Lung (tissue), 12 donors: Measurements from ENCODE around the gene SLC38A10. TPM values are rescaled to one million over a fixed set of nuclear protein-coding genes. Genes with fewer than 3 reads are reported as not detected.

Experiments used
- ATAC-seq: fragments of 200-7000 bp; cut with Tn5 transposase; one replicate; pipeline ENCODE4 v1.9.1; 2020; ENCODE audit warnings: moderate number of reproducible peaks; ENCODE audit not compliant: insufficient read depth, low FRiP score
- DNase-seq, 3 donors: peaks; one replicate each; pipeline ENCODE4 v3.0.0-alpha.2; 2013 to 2017
- H3K27ac ChIP-seq, 2 donors: one replicate each; pipeline ENCODE4 v1.5.1; 2013; ENCODE audit warnings: mild to moderate bottlenecking in 2 of 2, moderate library complexity in 2 of 2, control low read depth in 1 of 2, inconsistent platforms in 1 of 2, low read depth in 1 of 2, low read length in 1 of 2
- H3K27me3 ChIP-seq, 3 donors: one replicate each; pipeline ENCODE4 v1.5.1; 2013; ENCODE audit warnings: low read length in 2 of 3; ENCODE audit not compliant: control insufficient read depth in 3 of 3, insufficient read depth in 3 of 3
- H3K36me3 ChIP-seq, 4 donors: one replicate each; pipeline ENCODE4 v1.5.1; 2013; ENCODE audit warnings: low read length in 4 of 4, mild to moderate bottlenecking in 1 of 4, moderate library complexity in 1 of 4; ENCODE audit not compliant: control insufficient read depth in 4 of 4, insufficient read depth in 4 of 4
- H3K4me1 ChIP-seq, 5 donors: one replicate each; pipeline ENCODE4 v1.5.1; 2013; ENCODE audit warnings: low read length in 5 of 5, mild to moderate bottlenecking in 2 of 5, moderate library complexity in 1 of 5; ENCODE audit not compliant: control insufficient read depth in 5 of 5, insufficient read depth in 5 of 5
- H3K4me3 ChIP-seq: one replicate; pipeline ENCODE4 v1.5.1; 2013; ENCODE audit warnings: mild to moderate bottlenecking, control low read depth, moderate library complexity
- H3K9ac ChIP-seq, 2 donors: one replicate each; pipeline ENCODE4 v1.5.1; 2013; ENCODE audit warnings: low read length in 2 of 2, control low read depth in 1 of 2; ENCODE audit not compliant: insufficient read depth in 1 of 2
- H3K9me3 ChIP-seq, 4 donors: one replicate each; pipeline ENCODE4 v1.5.1; 2013; ENCODE audit warnings: low read length in 3 of 4, mild to moderate bottlenecking in 1 of 4, moderate library complexity in 1 of 4; ENCODE audit not compliant: control insufficient read depth in 4 of 4, insufficient read depth in 3 of 4
- CTCF ChIP-seq: IDR thresholded peaks from 2 replicates; pipeline ENCODE4 v1.5.1; 2012; ENCODE audit warnings: mild to moderate bottlenecking; ENCODE audit errors: control extremely low read depth, extremely low read depth
- WGBS, 2 donors: extraction: QIAGEN DNeasy Blood & Tissue Kit; methylation state at CpG; one replicate each; pipeline ENCODE4 v1.1.7; 2013; 5-methylcytosine and 5-hydroxymethylcytosine counted together
- polyA plus RNA-seq, 2 donors: library from polyadenylated mRNA; stranded (reverse); fragments of 200-250 nt; gene quantifications; one replicate each; pipeline ENCODE4 v1.2.1, GENCODE V29; 2013
- total RNA-seq, 2 donors: library from RNA; depleted of rRNA in 1 of 2; stranded (reverse); fragments of >200 nt in 1 of 2; gene quantifications; one replicate each; pipeline ENCODE4 v1.2.1, GENCODE V29; 2014 to 2021
- donor health status: control.
- donor health status: control.
- donor health status: Bipolar disorder and iron deficiency.
- donor health status: healthy.
- donor health status: DM: yes; HTN: yes; CAD: no.

The SLC38A10 gene
- total and polyA plus RNA-seq, 4 donors: 56.0 to 127 (median 82.4) TPM

GRCh38 chr17:81235822-81236740 is 59.0 kb downstream of the SLC38A10 start:
- H3K36me3 ChIP-seq: peaks cover 0 to 44% (median 4%) of the 10 kb centered on the region in 4 donors
- H3K9me3 ChIP-seq: no peaks in the 10 kb centered on the region
- H3K9ac ChIP-seq: no peak overlapping the region
- ATAC-seq: no peak
- TF ChIP-seq CTCF: no peak
- H3K4me1 ChIP-seq: peaks cover 0 to 19% (median 9%) of the 10 kb centered on the region in 5 donors
- no peak overlapping the region for H3K4me3 ChIP-seq
- no peak overlapping the region for H3K27ac ChIP-seq
- DNase-seq: no peak
- WGBS, 2 donors: 92 to 94% methylated on average over 32 of the region's 32 CpGs
- H3K27me3 ChIP-seq: no peaks in the 10 kb centered on the region

- ATAC-seq: no peak
- no peak for TF ChIP-seq CTCF
- peaks cover 0 to 52% (median 9%) of the 10 kb centered on the region in 4 donors for H3K36me3 ChIP-seq
- no peak for DNase-seq
- peaks cover 0 to 18% (median 9%) of the 10 kb centered on the region in 5 donors for H3K4me1 ChIP-seq
- no peak overlapping the region for H3K9ac ChIP-seq
- H3K4me3 ChIP-seq: no peak overlapping the region
- H3K9me3 ChIP-seq: no peaks in the 10 kb centered on the region
- no peak overlapping the region for H3K27ac ChIP-seq
- 92 to 93% methylated on average over 26 of the region's 26 CpGs for WGBS, 2 donors
- H3K27me3 ChIP-seq: no peaks in the 10 kb centered on the region
These were observed 59.9 kb downstream of the SLC38A10 start for GRCh38 chr17:81234940-81235821.

DNA sequence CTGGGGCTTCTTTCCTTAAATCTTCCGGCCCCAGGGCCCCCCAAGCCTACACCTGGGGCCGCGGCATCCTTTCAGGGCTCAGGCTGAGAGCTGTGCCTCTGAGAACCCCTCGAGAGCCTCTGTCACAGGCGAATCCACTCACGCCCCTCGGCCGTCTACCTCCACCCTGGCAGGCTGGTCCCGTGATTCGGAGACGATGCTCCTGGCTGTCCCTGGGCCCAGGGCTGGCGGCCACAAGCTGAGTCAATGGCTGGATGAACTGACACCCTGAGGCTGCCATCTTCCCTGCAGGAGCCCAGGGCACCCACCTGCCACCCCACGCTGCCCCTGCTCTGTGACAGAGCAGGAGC is 60.6 kb downstream of the SLC38A10 start:
- Histone ChIP-seq H3K4me1 (peaks cover 0 to 13% (median 9%) of the 10 kb centered on the region in 5 donors), H3K9me3 (no peaks in the 10 kb centered on the region), H3K36me3 (peaks cover 2 to 58% (median 11%) of the 10 kb centered on the region in 4 donors), H3K27me3 (no peaks in the 10 kb centered on the region), H3K4me3 (no peak overlapping the region), H3K27ac (no peak overlapping the region), H3K9ac (no peak overlapping the region)
- ATAC-seq (no peak), DNase-seq (no peak)
- WGBS, 2 donors: 89 to 90% methylated on average over 13 of the region's 13 CpGs
- no peak for TF ChIP-seq CTCF
